Measurements from ENCODE around the gene ENTPD7. TPM values are rescaled to one million over a fixed set of nuclear protein-coding genes. Genes with fewer than 3 reads are reported as not detected.
A peak's percentile ranks its signal among the peaks of the same experiment; 100 is the strongest.

The ENTPD7 gene
- polyA plus RNA-seq, 4 donors: 7.3 to 48.8 (median 9.3) TPM

DNA sequence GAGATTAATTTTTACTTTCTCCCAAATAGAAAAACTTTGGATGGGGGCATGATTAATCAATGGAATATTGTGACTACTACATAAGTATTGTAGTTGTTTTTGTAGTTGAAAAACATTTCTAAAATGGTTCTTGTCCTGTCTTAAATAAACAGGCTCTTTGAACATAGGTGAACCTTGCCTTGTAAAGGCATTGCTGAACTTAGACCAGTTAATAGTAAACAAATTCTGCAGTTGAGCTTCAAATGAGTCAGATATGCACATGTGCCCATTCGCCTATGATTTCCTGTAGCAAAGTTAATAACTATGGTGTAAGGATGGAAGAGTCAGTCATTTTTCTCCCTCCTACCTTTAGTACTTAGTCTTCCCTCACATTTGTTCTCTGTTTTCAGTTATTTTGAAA is 95.4 kb downstream of the ENTPD7 start:
- Histone ChIP-seq H3K27ac (ENCODE audit: low read depth in 1 of 3, low read length in 2 of 3) (peak overlapping the region in 1 of 3 donors; percentile 31), H3K4me3 (ENCODE audit: low read depth in 1 of 3, low read length in 3 of 3) (no peak overlapping the region), H3K9me3 (ENCODE audit: control insufficient read depth in 2 of 2, insufficient read depth in 1 of 2, low read depth in 1 of 2, low read length in 1 of 2) (no peaks in the 10 kb centered on the region), H3K4me1 (ENCODE audit: control insufficient read depth in 3 of 3, insufficient read depth in 2 of 3, low read depth in 1 of 3, low read length in 2 of 3) (peaks cover 0 to 6% (median 0%) of the 10 kb centered on the region in 3 donors), H3K27me3 (ENCODE audit: control insufficient read depth in 3 of 3, insufficient read depth in 3 of 3, low read length in 3 of 3) (no peaks in the 10 kb centered on the region), H3K36me3 (ENCODE audit: control insufficient read depth in 3 of 3, insufficient read depth in 2 of 3, low read depth in 1 of 3, low read length in 3 of 3) (peaks cover 14 to 28% (median 16%) of the 10 kb centered on the region in 3 donors)
- DNase-seq: peak; percentile 36 to 65
- FAIRE-seq: peak; percentile 30
- WGBS, 3 donors: 31 to 72% (median 71%) methylated on average over 1 of the region's 1 CpG

Other genes with a start within 250 kb of the ENTPD7 start
- gene GOT1, start 228.9 kb upstream of the ENTPD7 start, polyA plus RNA-seq: 100 to 1,000 TPM in 1 of 4 donors, 10 to 100 TPM in 3; 23.5 to 105 (median 72.0) TPM
- gene NKX2-3, start 126.6 kb upstream of the ENTPD7 start, polyA plus RNA-seq: 10 to 100 TPM in 2 of 4 donors, 1 to 10 TPM in 1, under 1 TPM in 1; 0.67 to 17.4 (median 11.0) TPM
- 10 to 100 TPM; 31.1 to 46.1 (median 39.1) TPM for gene SLC25A28, start 39.1 kb upstream of the ENTPD7 start, polyA plus RNA-seq
- gene COX15, start 72.6 kb downstream of the ENTPD7 start, polyA plus RNA-seq: 10 to 100 TPM; 10.3 to 47.7 (median 18.5) TPM
- 10 to 100 TPM; 21.1 to 24.3 (median 21.6) TPM for gene CUTC, start 72.7 kb downstream of the ENTPD7 start, polyA plus RNA-seq
- gene ABCC2, start 123.1 kb downstream of the ENTPD7 start, polyA plus RNA-seq: 10 to 100 TPM in 3 of 4 donors, 1 to 10 TPM in 1; 5.6 to 91.7 (median 58.6) TPM

Measured in small intestine (tissue), 7 donors.